IMR-90 (cell line): ENCODE measurements around the gene PTPN4. TPM values are rescaled to one million over a fixed set of nuclear protein-coding genes. Genes with fewer than 3 reads are reported as not detected.

ENCODE experiments used
- ATAC-seq: fragments of 200-7000 bp; cut with Tn5 transposase; 2 replicates; pipeline ENCODE4 v1.9.1; 2020; ENCODE audit warnings: low read depth, mild to moderate bottlenecking, moderate library complexity
- BruUV-seq: library from RNA; stranded (reverse); fragments of 400-500 nt; replicated peaks from 2 replicates; lab custom pipeline; 2021; lab: Mats Ljungman, UMichigan
- CTCF ChIA-PET: fragments of 300-600 bp; formaldehyde crosslinking; extraction: SDS; loops from one replicate; lab custom pipeline; 2021; ENCODE audit warnings: antibody characterized with exemption; lab: Yijun Ruan, JAX
- POLR2A ChIA-PET: fragments of 300-600 bp; sonication (Branson Sonifier 250); formaldehyde crosslinking; loops from one replicate; lab custom pipeline; 2022; ENCODE audit warnings: antibody characterized with exemption; ENCODE audit not compliant: unreplicated experiment; lab: Charles Lee
- DNase-seq: peaks from one replicate; pipeline ENCODE4 v3.0.0; 2013
- H2AFZ ChIP-seq: replicated peaks from 2 replicates; pipeline ENCODE3; 2013; ENCODE audit warnings: low read length, mild to moderate bottlenecking; ENCODE audit not compliant: poor library complexity
- H2AK5ac ChIP-seq: 2 replicates; pipeline ENCODE4 v1.6.1; 2013; ENCODE audit warnings: low read depth, low read length, inconsistent platforms
- H2AK9ac ChIP-seq: replicated peaks from 2 replicates; pipeline ENCODE3; 2013; ENCODE audit warnings: mild to moderate bottlenecking, low read depth, low read length, moderate library complexity; ENCODE audit not compliant: poor library complexity
- H2BK120ac ChIP-seq: 2 replicates; pipeline ENCODE4 v1.6.1; 2013; ENCODE audit warnings: low read depth, low read length, inconsistent platforms
- H2BK15ac ChIP-seq: 3 replicates; pipeline ENCODE4 v1.6.1; 2013; ENCODE audit warnings: low read depth, low read length, inconsistent platforms
- H2BK20ac ChIP-seq: 2 replicates; pipeline ENCODE4 v1.6.1; 2013; ENCODE audit warnings: low read depth, mild to moderate bottlenecking, inconsistent platforms, low read length, moderate library complexity
- H2BK5ac ChIP-seq: 2 replicates; pipeline ENCODE4 v1.6.1; 2013; ENCODE audit warnings: mild to moderate bottlenecking, low read depth, low read length, inconsistent platforms; ENCODE audit not compliant: poor library complexity, severe bottlenecking
- H3K14ac ChIP-seq: replicated peaks from 2 replicates; pipeline ENCODE4 v1.6.1; 2013; ENCODE audit warnings: low read depth, low read length, inconsistent platforms
- H3K18ac ChIP-seq: 2 replicates; pipeline ENCODE4 v1.6.1; 2013; ENCODE audit warnings: low read depth, low read length, control low read depth
- H3K23ac ChIP-seq: 2 replicates; pipeline ENCODE4 v1.6.1; 2013; ENCODE audit warnings: low read depth, low read length, inconsistent platforms
- H3K27ac ChIP-seq: 2 replicates; pipeline ENCODE4 v1.5.1; 2013; ENCODE audit warnings: mild to moderate bottlenecking, control low read depth, low read length; ENCODE audit not compliant: insufficient read depth
- H3K27me3 ChIP-seq: 2 replicates; pipeline ENCODE4 v1.6.1; 2013; ENCODE audit warnings: low read length; ENCODE audit not compliant: control insufficient read depth, insufficient read depth
- H3K36me3 ChIP-seq: 2 replicates; pipeline ENCODE4 v1.6.1; 2013; ENCODE audit warnings: low read length, mixed read lengths; ENCODE audit not compliant: control insufficient read depth, insufficient read depth
- H3K4ac ChIP-seq: 2 replicates; pipeline ENCODE4 v1.6.1; 2013; ENCODE audit warnings: low read depth, low read length, inconsistent platforms
- H3K4me1 ChIP-seq: 2 replicates; pipeline ENCODE4 v1.6.1; 2013; ENCODE audit warnings: low read length, mixed read lengths; ENCODE audit not compliant: control insufficient read depth, insufficient read depth
- H3K4me2 ChIP-seq: 2 replicates; pipeline ENCODE4 v1.6.1; 2013; ENCODE audit warnings: low read depth, mild to moderate bottlenecking, control low read depth, low read length, moderate library complexity
- H3K4me3 ChIP-seq: 2 replicates; pipeline ENCODE4 v1.5.1; 2013; ENCODE audit warnings: low read depth, mild to moderate bottlenecking, control low read depth, low read length, moderate library complexity; ENCODE audit not compliant: insufficient read depth
- H3K56ac ChIP-seq: 2 replicates; pipeline ENCODE4 v1.6.1; 2013; ENCODE audit warnings: low read length, inconsistent platforms; ENCODE audit not compliant: insufficient read depth; ENCODE audit errors: extremely low read depth
- H3K79me1 ChIP-seq, 2 experiments: 2 replicates each; pipeline ENCODE4 v1.6.1; 2013; ENCODE audit warnings: low read length in 2 of 2, inconsistent platforms in 1 of 2, low read depth in 1 of 2
- H3K9ac ChIP-seq: 2 replicates; pipeline ENCODE4 v1.6.1; 2013; ENCODE audit warnings: low read depth, low read length, control low read depth
- H3K9me1 ChIP-seq: 2 replicates; pipeline ENCODE4 v1.6.1; 2013; ENCODE audit warnings: low read length, inconsistent platforms; ENCODE audit not compliant: insufficient read depth
- H3K9me3 ChIP-seq: 2 replicates; pipeline ENCODE4 v1.6.1; 2013; ENCODE audit warnings: low read length; ENCODE audit not compliant: control insufficient read depth, insufficient read depth
- H4K20me1 ChIP-seq: 2 replicates; pipeline ENCODE4 v1.6.1; 2013; ENCODE audit warnings: low read length, inconsistent platforms; ENCODE audit not compliant: insufficient read depth
- H4K5ac ChIP-seq: 2 replicates; pipeline ENCODE4 v1.6.1; 2013; ENCODE audit warnings: mild to moderate bottlenecking, low read depth, low read length, control low read depth
- H4K8ac ChIP-seq, 2 experiments: 2 replicates each; pipeline ENCODE4 v1.6.1; 2013; ENCODE audit warnings: low read depth in 2 of 2, low read length in 2 of 2, control low read depth in 1 of 2, inconsistent platforms in 1 of 2
- H4K91ac ChIP-seq: 2 replicates; pipeline ENCODE4 v1.6.1; 2013; ENCODE audit warnings: low read depth, low read length, inconsistent platforms; ENCODE audit not compliant: insufficient read depth
- CEBPB ChIP-seq: IDR thresholded peaks from 2 replicates; pipeline ENCODE4 v1.6.1; 2012; ENCODE audit warnings: low read depth, low read length, improper control_type of control experiment
- ELK1 ChIP-seq: fragments of 150-350 bp; IDR thresholded peaks from 2 replicates; pipeline ENCODE4 v1.6.1; 2016; ENCODE audit warnings: low read depth, mild to moderate bottlenecking, low read length, moderate library complexity, borderline replicate concordance
- MAFK ChIP-seq: IDR thresholded peaks from 2 replicates; pipeline ENCODE4 v1.6.1; 2012; ENCODE audit warnings: low read depth, low read length, improper control_type of control experiment
- MXI1 ChIP-seq: IDR thresholded peaks from 2 replicates; pipeline ENCODE4 v1.6.1; 2012; ENCODE audit warnings: low read depth, mild to moderate bottlenecking, low read length, moderate library complexity, borderline replicate concordance
- NFE2L2 ChIP-seq: fragments of 150-350 bp; IDR thresholded peaks from 2 replicates; pipeline ENCODE4 v1.6.1; 2016; ENCODE audit warnings: low read depth, mild to moderate bottlenecking, low read length
- POLR2A ChIP-seq: IDR thresholded peaks from 2 replicates; pipeline ENCODE4 v1.6.1; 2012; ENCODE audit warnings: mild to moderate bottlenecking, low read depth, low read length
- RCOR1 ChIP-seq: IDR thresholded peaks from 2 replicates; pipeline ENCODE4 v1.6.1; 2012; ENCODE audit warnings: mild to moderate bottlenecking, low read length, improper control_type of control experiment; ENCODE audit not compliant: insufficient replicate concordance
- SMC3 ChIP-seq: fragments of 150-350 bp; IDR thresholded peaks from 2 replicates; pipeline ENCODE4 v1.6.1; 2016; ENCODE audit warnings: low read depth, mild to moderate bottlenecking, antibody characterized with exemption, low read length, moderate library complexity
- USF2 ChIP-seq: fragments of 150-350 bp; IDR thresholded peaks from 2 replicates; pipeline ENCODE4 v1.6.1; 2017; ENCODE audit warnings: mild to moderate bottlenecking, antibody characterized with exemption, low read length, low read depth
- WGBS, 2 experiments: methylation state at CpG; one replicate each; pipeline versions ENCODE4 v1.1.5 to v1.1.7; 2013; ENCODE audit warnings: missing lambda C conversion rate in 2 of 2; ENCODE audit not compliant: insufficient read length in 1 of 2; ENCODE audit errors: extremely low coverage in 2 of 2; 5-methylcytosine and 5-hydroxymethylcytosine counted together
- dilution Hi-C: fragments of 300-500 bp; cut with HindIII; formaldehyde crosslinking; loops from one replicate; pipeline ENCODE4 v1.14.3; 2018; ENCODE audit warnings: low sequenced_read_pairs; ENCODE audit not compliant: unreplicated experiment
- in situ Hi-C: fragments of 300-500 bp; cut with MboI; formaldehyde crosslinking; loops from 3 replicates; pipeline ENCODE4 v1.14.3; 2019; ENCODE audit warnings: low sequenced_read_pairs, inconsistent platforms, mixed read lengths
- intact Hi-C: fragments of 100-400 bp; cut with micrococcal nuclease; formaldehyde crosslinking; loops from 2 replicates; pipeline ENCODE4 v1.10.0; 2022
- polyA plus RNA-seq, 3 experiments: library from polyadenylated mRNA; depleted of rRNA; stranded (reverse); fragments of >200 nt; gene quantifications; 2 replicates each; pipeline ENCODE4 v1.2.3, GENCODE V29; 2012; ENCODE audit warnings: low replicate concordance in 1 of 3
- total RNA-seq: library from RNA; depleted of rRNA; stranded (reverse); fragments of >200 nt; gene quantifications from 2 replicates; pipeline ENCODE4 v1.2.3, GENCODE V29; 2012

PTPN4 gene
- total and polyA plus RNA-seq, 2 of the 4 experiments (the other 2 are of a cell fraction): 2.9 to 19.2 TPM

DNA sequence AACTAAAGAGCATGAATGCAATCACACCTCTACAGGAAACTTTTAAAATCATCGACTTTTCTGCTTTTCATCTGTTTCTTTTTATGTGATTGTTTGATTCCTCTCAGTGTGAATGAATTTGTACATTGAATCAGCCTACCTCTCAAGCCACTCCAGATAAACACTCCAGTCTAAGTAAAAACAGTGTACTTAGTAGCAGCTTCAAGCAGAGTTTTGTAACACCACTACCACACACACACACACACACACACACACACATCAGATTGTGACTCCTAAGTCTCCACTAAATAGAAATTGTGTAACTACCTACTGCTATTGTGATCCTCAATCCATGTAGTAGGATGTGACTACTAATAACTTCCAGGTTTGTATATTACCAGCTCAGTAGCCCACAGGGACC is 187.8 kb downstream of the PTPN4 start:
- no TSS peak for BruUV-seq
- CTCF ChIA-PET: no interaction called here

More for the DNA sequence above, 187.8 kb downstream of the PTPN4 start:
- no peak overlapping the region for H2BK5ac ChIP-seq
- no peak overlapping the region for H3K14ac ChIP-seq
- ATAC-seq (no peak), DNase-seq (no peak)
- no peak for TF ChIP-seq ELK1
- no peak for TF ChIP-seq NFE2L2
- TF ChIP-seq MAFK: no peak
- TF ChIP-seq MXI1: no peak
- TF ChIP-seq USF2: no peak
- no peak for TF ChIP-seq RCOR1
- TF ChIP-seq CEBPB: no peak
- TF ChIP-seq POLR2A: no peak
- no peak for TF ChIP-seq SMC3
- in situ Hi-C loops: no loop called here
- H2AK9ac ChIP-seq: no peak overlapping the region
- H3K79me1 ChIP-seq: no peaks in the 10 kb centered on the region
- no peaks in the 10 kb centered on the region for H4K20me1 ChIP-seq
- H3K4me2 ChIP-seq: no peak overlapping the region
- no peak overlapping the region for H2AK5ac ChIP-seq
- intact Hi-C loops: no loop called here
- H2BK15ac ChIP-seq: no peak overlapping the region
- 0 out of 2 replicates have a peak, but pooled peaks cover 3% of the 10 kb centered on the region for H3K36me3 ChIP-seq
- no peak overlapping the region for H2BK20ac ChIP-seq
- H3K23ac ChIP-seq: no peak overlapping the region
- no peak overlapping the region for H2AFZ ChIP-seq
- no peak overlapping the region for H3K4ac ChIP-seq
- no peak overlapping the region for H3K56ac ChIP-seq
- H2BK120ac ChIP-seq: no peak overlapping the region
- dilution Hi-C loops: no loop called here
- H3K27me3 ChIP-seq: no peaks in the 10 kb centered on the region
- no peaks in the 10 kb centered on the region for H3K9me3 ChIP-seq
- H3K9ac ChIP-seq: no peak overlapping the region
- H4K91ac ChIP-seq: no peak overlapping the region
- H3K4me3 ChIP-seq: no peak overlapping the region
- no CpG with 5 or more reads among the region's 1 CpG for WGBS, 2 experiments
- H4K8ac ChIP-seq: no peak overlapping the region
- H3K18ac ChIP-seq: no peak overlapping the region
- no peaks in the 10 kb centered on the region for H3K9me1 ChIP-seq
- no peaks in the 10 kb centered on the region for H3K4me1 ChIP-seq
- no peak overlapping the region for H4K5ac ChIP-seq
- no peak overlapping the region for H3K27ac ChIP-seq
- POLR2A ChIA-PET: no interaction called here
